Measurements from ENCODE around the gene ITPR2.
A peak's percentile ranks its signal among the peaks of the same experiment; 100 is the strongest.

ITPR2 gene

DNA sequence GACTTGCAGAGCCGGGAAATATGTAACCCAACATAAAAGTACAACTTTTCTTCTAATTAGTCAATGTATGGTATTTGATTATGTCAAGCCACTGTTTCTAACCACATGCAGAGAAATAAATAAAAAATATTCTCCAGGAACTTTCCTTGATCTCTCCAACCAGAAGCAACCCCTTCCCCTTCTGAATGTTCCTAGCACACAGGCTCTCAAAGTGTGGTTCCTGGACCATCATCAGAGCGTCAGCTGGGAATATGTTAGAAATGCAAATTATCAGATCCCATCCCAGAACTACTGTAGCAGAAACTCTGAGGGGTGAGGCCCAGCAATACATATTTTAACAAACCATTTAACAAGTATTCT, 21.0 kb upstream of the ITPR2 start:
- TF ChIP-seq, protein P1, sequence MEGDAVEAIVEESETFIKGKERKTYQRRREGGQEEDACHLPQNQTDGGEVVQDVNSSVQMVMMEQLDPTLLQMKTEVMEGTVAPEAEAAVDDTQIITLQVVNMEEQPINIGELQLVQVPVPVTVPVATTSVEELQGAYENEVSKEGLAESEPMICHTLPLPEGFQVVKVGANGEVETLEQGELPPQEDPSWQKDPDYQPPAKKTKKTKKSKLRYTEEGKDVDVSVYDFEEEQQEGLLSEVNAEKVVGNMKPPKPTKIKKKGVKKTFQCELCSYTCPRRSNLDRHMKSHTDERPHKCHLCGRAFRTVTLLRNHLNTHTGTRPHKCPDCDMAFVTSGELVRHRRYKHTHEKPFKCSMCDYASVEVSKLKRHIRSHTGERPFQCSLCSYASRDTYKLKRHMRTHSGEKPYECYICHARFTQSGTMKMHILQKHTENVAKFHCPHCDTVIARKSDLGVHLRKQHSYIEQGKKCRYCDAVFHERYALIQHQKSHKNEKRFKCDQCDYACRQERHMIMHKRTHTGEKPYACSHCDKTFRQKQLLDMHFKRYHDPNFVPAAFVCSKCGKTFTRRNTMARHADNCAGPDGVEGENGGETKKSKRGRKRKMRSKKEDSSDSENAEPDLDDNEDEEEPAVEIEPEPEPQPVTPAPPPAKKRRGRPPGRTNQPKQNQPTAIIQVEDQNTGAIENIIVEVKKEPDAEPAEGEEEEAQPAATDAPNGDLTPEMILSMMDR (IDR thresholded peaks at IDR 0.05; ENCODE audit: low read depth, low read length): no peak
- peaks cover 3% of the 10 kb centered on the region; the same call in 1 of the 2 replicates for H3K4me1 ChIP-seq

DNA sequence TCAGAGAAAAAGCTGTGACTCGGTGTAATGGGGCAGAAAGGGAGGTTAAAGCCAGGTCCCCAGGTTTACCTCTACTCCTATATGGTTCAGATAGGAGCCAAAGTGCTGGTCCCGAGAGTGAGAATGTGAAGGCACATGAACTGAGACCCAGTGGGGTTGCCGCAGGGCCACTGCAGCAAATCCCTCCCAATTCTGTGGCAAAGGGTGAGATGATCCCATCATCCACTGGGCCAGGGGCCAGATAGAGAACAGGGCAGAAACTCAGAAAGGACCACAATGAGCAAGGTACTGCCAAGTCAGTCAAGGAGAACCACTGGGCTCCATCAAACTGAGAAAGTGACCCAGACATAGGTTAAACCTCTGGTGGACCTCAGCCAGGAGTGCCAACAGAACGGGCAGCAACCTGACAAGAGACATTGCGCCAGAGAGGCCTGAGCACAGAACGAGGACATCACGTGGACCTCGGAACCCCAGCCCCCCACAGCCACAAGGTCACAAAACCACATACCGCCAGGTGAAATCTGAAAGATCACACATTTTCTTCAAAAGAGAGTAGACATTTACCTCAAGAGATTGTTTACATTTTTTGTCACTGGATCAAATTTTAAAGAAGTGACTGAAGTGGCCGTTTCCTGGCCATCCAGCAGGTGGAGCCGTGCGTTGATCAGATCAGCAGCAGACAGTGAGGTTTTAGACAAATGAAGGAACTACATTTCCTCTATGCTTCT, 20.5 kb upstream of the ITPR2 start:
- TF ChIP-seq, protein P1 (IDR thresholded peaks at IDR 0.05; ENCODE audit: low read depth, low read length): peak; percentile 94
- peaks cover 3% of the 10 kb centered on the region; the same call in 1 of the 2 replicates for H3K4me1 ChIP-seq
- H3K9me3 ChIP-seq: no peaks in the 10 kb centered on the region
- no peaks in the 10 kb centered on the region for H3K36me3 ChIP-seq
- no peaks in the 10 kb centered on the region for H3K27me3 ChIP-seq
- DNase-seq: peak; percentile 72
- H3K4me3 ChIP-seq (ENCODE audit: low read depth, low read length): no peak overlapping the region

More for the DNA sequence above, 21.0 kb upstream of the ITPR2 start:
- no peaks in the 10 kb centered on the region for H3K27me3 ChIP-seq
- DNase-seq: no peak
- H3K4me3 ChIP-seq (ENCODE audit: low read depth, low read length): no peak overlapping the region
- no peaks in the 10 kb centered on the region for H3K9me3 ChIP-seq
- H3K36me3 ChIP-seq: no peaks in the 10 kb centered on the region

DNA sequence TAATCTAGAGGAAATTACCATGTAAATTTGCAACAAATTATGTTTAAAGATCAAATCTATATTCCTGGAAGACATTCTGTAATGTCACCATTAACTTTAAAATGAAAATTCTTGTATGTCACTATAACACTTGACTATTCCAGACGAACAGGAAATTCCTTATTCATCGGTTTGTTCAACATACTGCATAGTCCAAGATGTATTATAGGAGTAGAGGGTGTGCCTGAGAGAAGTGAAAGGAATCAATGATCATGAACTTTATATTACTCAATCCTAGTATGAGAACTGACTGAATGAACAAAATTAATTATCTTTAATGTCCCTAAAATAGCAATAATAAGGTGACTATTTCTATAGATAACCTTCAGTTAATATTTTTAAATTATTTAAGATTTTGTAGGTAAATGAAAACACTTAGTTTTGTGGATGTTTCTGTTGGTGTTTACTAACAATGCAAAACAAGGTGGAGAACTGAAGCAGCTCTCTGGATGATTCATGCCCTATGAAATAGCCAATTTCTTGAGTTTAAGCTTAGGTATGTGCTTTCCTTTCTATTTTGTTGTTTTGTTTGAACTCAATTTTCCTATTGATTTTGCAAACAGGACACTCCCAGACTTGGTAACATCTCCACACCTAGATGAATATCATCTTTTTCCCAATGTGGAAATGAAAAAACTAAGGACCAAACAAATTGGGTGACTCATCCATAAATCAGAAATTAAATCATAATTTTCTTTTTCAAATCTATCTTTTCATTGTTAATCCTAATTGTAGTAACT, 18.2 kb upstream of the ITPR2 start:
- Histone ChIP-seq H3K4me1 (peaks cover 3% of the 10 kb centered on the region; the same call in 1 of the 2 replicates), H3K36me3 (no peaks in the 10 kb centered on the region), H3K27me3 (no peaks in the 10 kb centered on the region), H3K4me3 (ENCODE audit: low read depth, low read length) (no peak overlapping the region), H3K9me3 (no peaks in the 10 kb centered on the region)
- DNase-seq: no peak
- TF ChIP-seq, protein P1 (IDR thresholded peaks at IDR 0.05; ENCODE audit: low read depth, low read length): no peak

DNA sequence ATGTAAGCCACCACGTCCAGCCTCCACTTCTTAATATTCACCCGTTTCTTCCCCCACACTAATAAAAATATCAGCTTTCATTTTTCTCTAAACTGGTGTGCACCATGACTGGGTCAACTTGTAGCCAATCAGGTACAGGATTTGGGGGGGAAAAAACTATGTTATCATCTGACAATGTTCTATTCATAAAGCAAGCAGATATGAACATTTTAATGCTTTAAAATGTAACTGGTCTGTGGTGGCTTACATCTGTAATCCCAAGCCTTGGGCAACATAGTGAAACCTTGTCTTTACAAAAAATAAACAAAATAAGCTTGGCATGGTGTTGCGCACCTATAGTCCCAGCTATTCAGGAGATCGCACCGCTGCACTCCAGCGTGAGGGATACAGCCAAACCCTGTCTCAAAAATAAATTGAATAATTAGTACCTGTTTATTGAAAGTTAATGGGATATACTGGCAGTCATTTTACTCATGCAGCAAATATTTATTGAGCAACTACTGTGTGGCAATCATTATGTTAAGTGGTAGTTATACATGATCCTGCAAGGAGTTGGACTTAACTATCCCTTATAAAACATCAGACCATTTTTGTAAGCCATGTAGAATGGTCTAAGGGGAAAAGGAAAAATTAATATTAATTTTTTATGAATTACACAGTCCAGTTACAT, 15.3 kb upstream of the ITPR2 start:
- TF ChIP-seq, protein P1 (IDR thresholded peaks at IDR 0.05; ENCODE audit: low read depth, low read length): no peak
- no peak for DNase-seq
- H3K9me3 ChIP-seq: no peaks in the 10 kb centered on the region
- no peaks in the 10 kb centered on the region for H3K4me1 ChIP-seq
- no peaks in the 10 kb centered on the region for H3K27me3 ChIP-seq
- no peak overlapping the region for H3K4me3 ChIP-seq (ENCODE audit: low read depth, low read length)
- no peaks in the 10 kb centered on the region for H3K36me3 ChIP-seq

DNA sequence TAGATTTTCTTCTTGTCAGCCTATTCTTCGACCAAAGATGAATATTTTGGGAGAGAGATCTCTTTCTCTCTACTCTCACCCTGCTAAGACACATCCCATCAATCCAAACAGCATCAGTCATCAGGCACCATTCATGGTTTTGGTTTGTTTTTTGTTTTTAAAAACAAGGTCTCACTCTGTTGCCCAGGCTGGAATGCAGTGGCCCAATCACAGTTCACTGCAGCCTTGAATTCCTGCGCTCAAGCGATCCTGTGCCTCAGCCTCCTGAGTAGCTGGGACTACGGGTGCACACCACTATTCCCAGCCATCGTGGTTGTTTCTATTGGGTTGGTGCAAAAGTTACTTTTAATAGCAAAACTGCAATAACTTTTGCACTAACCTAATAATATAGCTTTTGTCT, 14.4 kb upstream of the ITPR2 start:
- no peaks in the 10 kb centered on the region for H3K4me1 ChIP-seq
- no peaks in the 10 kb centered on the region for H3K9me3 ChIP-seq
- H3K4me3 ChIP-seq (ENCODE audit: low read depth, low read length): no peak overlapping the region
- TF ChIP-seq, protein P1 (IDR thresholded peaks at IDR 0.05; ENCODE audit: low read depth, low read length): no peak
- H3K36me3 ChIP-seq: no peaks in the 10 kb centered on the region
- no peaks in the 10 kb centered on the region for H3K27me3 ChIP-seq
- no peak for DNase-seq
